ENCODE measurements around the gene PLXNB2.

PLXNB2 gene

GRCh38 chr22:50270666-50271394 is 36.6 kb downstream of the PLXNB2 start:
- no peak for DNase-seq (ENCODE audit: low read depth)
- no peak for TF ChIP-seq CTCF (conservative IDR thresholded peaks at IDR 0.05; ENCODE audit: low read depth, low read length)
- peak overlapping the region; percentile 42 for H3K4me3 ChIP-seq (ENCODE audit: low read length)

GRCh38 chr22:50269970-50270665 is 37.3 kb downstream of the PLXNB2 start, which contains the start of gene MAPK11:
Gene MAPK11, minus strand, starts transcription at chr22:50270380. Its CDS starts 88 bp downstream, at chr22:50270292.
- H3K4me3 ChIP-seq (ENCODE audit: low read length): peak within 1 kb of the TSS; percentile 42
- TF ChIP-seq CTCF (conservative IDR thresholded peaks at IDR 0.05; ENCODE audit: low read depth, low read length): no peak
- no peak for DNase-seq (ENCODE audit: low read depth)

- no peak for TF ChIP-seq CTCF (conservative IDR thresholded peaks at IDR 0.05; ENCODE audit: low read depth, low read length)
- peak overlapping the region; percentile 10 for H3K4me3 ChIP-seq (ENCODE audit: low read length)
- DNase-seq (ENCODE audit: low read depth): no peak
These were observed 37.9 kb downstream of the PLXNB2 start for GRCh38 chr22:50269573-50269969.

GRCh38 chr22:50268655-50269113 is 38.8 kb downstream of the PLXNB2 start:
- no peak overlapping the region for H3K4me3 ChIP-seq (ENCODE audit: low read length)
- no peak for DNase-seq (ENCODE audit: low read depth)
- TF ChIP-seq CTCF (conservative IDR thresholded peaks at IDR 0.05; ENCODE audit: low read depth, low read length): no peak

- no peak overlapping the region for H3K4me3 ChIP-seq (ENCODE audit: low read length)
- DNase-seq (ENCODE audit: low read depth): no peak
- peak; percentile 37 for TF ChIP-seq CTCF (conservative IDR thresholded peaks at IDR 0.05; ENCODE audit: low read depth, low read length)
These were observed 39.7 kb downstream of the PLXNB2 start for GRCh38 chr22:50267591-50268390.

- no peak for DNase-seq (ENCODE audit: low read depth)
- no peak overlapping the region for H3K4me3 ChIP-seq (ENCODE audit: low read length)
- TF ChIP-seq CTCF (conservative IDR thresholded peaks at IDR 0.05; ENCODE audit: low read depth, low read length): no peak
These were observed 40.5 kb downstream of the PLXNB2 start for GRCh38 chr22:50266994-50267393.
